PFSK-1 (cell line): Measurements from ENCODE around the gene PFDN5.

ENCODE experiments used
- FOXP2 ChIP-seq: optimal IDR thresholded peaks from 2 replicates; pipeline ENCODE3; 2011; ENCODE audit warnings: borderline replicate concordance, control low read depth, inconsistent platforms; ENCODE audit not compliant: insufficient read depth; ENCODE audit errors: extremely low read length, extremely low read depth
- POLR2AphosphoS5 ChIP-seq: IDR thresholded peaks from 2 replicates; pipeline ENCODE4 v1.6.1; 2012; ENCODE audit warnings: low read depth, mild to moderate bottlenecking, control low read depth, low read length, moderate library complexity
- REST ChIP-seq, 2 experiments: IDR thresholded peaks; 2 replicates each; pipeline versions ENCODE4 v1.6.1 to v1.8.0; 2011 to 2012; ENCODE audit warnings: low read depth in 2 of 2, low read length in 2 of 2, control low read depth in 1 of 2, inconsistent platforms in 1 of 2, mild to moderate bottlenecking in 1 of 2, moderate library complexity in 1 of 2; ENCODE audit not compliant: insufficient read depth in 1 of 2
- SIN3A ChIP-seq: IDR thresholded peaks from 2 replicates; pipeline ENCODE4 v1.6.1; 2012; ENCODE audit warnings: mild to moderate bottlenecking, low read length, moderate library complexity, borderline replicate concordance; ENCODE audit not compliant: insufficient read depth
- TAF1 ChIP-seq: IDR thresholded peaks from 2 replicates; pipeline ENCODE4 v1.6.1; 2012; ENCODE audit warnings: low read length, control low read depth, borderline replicate concordance; ENCODE audit not compliant: insufficient read depth

The PFDN5 gene

GRCh38 chr12:53254816-53255545 lies 40.4 kb upstream of the PFDN5 start:
- TF ChIP-seq TAF1 (no peak), POLR2AphosphoS5 (no peak), REST (IDR thresholded peaks at IDR 0.05; ENCODE audit: insufficient read depth in 1 of 2, low read depth in 2 of 2, low read length in 2 of 2) (no peak)

GRCh38 chr12:53255996-53256395 lies 39.3 kb upstream of the PFDN5 start:
- TF ChIP-seq SIN3A (no peak), REST (IDR thresholded peaks at IDR 0.05; ENCODE audit: insufficient read depth in 1 of 2, low read depth in 2 of 2, low read length in 2 of 2) (no peak), POLR2AphosphoS5 (no peak), TAF1 (no peak), FOXP2 (no peak)

- no peak for TF ChIP-seq SIN3A
- TF ChIP-seq FOXP2 = no peak
- TF ChIP-seq REST (IDR thresholded peaks at IDR 0.05; ENCODE audit: insufficient read depth in 1 of 2, low read depth in 2 of 2, low read length in 2 of 2) = no peak
- TF ChIP-seq POLR2AphosphoS5 = no peak
- TF ChIP-seq TAF1 = no peak
Observed at GRCh38 chr12:53258541-53259539, 36.5 kb upstream of the PFDN5 start.

DNA sequence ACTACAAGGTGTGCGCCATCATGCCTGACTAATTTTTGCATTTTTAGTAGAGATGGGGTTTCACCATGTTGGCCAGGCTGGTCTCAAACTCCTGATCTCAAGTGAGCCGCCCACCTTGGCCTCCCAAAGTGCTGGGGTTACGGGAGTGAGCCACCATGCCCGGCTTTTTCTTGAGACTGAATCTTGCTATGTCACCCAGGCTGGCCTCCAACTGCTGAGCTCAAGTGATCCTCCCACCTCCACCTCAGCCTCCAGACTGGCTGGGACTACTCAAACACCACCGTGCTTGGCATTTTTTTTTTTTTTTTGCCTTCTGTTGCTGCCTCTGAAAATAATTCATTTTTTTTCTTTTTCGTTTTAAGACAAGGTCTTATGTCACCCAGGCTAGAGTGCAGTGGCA lies 35.5 kb upstream of the PFDN5 start:
- TF ChIP-seq POLR2AphosphoS5 = no peak
- TF ChIP-seq TAF1 = no peak
- no peak for TF ChIP-seq REST (IDR thresholded peaks at IDR 0.05; ENCODE audit: insufficient read depth in 1 of 2, low read depth in 2 of 2, low read length in 2 of 2)
- TF ChIP-seq FOXP2 = no peak
- TF ChIP-seq SIN3A = no peak
